ENCODE results near the gene GAPDHS.

The GAPDHS gene

DNA sequence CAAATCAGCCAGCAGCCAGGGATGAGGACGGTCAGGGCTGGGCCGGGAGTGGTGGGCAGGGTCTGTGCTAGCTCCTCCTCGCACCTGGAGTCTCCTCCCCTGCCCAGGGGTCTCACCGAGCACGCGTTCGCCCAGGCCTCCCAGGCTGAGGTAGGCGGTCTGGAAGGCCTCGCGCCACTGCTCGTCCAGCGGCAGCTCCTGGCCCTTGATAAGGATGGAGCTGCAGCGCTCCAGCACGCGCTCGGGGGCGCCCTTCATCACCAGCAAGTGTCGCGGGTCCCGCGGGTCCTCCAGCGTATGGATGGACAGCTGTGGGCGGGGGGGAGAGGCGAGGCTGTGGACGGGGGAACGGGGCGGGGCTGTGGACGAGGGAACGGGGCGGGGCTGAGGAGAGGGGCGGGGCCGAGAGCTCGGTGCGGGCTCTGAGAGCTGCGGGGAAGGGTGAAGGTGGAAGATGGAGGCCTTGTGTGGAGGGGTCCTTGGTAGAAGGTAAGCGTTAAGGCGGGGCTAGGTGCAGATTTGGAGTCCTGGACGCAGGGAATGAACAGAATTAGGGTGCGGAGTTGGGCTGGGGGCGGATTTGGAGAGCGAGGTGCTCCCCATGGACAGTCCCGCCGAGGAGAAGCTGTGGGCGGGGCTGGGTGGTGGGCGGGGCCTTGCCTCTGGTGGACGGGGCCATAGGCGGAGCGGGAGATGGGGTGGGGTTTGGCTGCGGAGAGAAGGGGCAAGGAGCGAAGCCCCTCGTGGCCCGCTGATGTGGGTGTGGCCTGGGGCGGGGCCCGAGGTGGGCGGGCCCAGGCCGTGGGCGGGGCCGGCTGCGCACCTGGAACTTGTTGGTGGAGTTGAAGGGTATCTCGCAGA, 24.5 kb downstream of the GAPDHS start:
- peak; percentile 12 for DNase-seq (ENCODE audit: low spot score)

GRCh38 chr19:35558400-35559280, 25.4 kb downstream of the GAPDHS start:
- no peak for DNase-seq (ENCODE audit: low spot score)

DNA sequence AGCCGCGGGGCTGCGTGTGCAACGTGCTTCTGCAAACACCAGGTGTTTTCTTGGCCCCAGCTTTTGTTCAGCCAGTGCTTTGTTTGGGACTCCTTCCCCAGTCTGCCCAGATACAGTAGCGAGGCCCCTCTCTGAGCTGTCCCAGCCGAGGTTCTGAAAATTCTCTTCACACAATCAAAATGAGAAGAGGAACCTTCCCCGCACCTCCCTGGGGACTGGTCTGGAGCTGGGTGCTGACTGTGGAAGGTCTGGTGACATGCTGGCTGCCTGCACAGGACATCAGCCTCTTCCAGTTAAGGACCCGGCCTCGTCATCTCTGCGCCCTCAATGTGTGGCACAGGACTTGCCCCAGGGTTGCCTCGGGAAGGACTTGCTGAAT, 26.0 kb downstream of the GAPDHS start:
- DNase-seq (ENCODE audit: low spot score) = no peak

DNA sequence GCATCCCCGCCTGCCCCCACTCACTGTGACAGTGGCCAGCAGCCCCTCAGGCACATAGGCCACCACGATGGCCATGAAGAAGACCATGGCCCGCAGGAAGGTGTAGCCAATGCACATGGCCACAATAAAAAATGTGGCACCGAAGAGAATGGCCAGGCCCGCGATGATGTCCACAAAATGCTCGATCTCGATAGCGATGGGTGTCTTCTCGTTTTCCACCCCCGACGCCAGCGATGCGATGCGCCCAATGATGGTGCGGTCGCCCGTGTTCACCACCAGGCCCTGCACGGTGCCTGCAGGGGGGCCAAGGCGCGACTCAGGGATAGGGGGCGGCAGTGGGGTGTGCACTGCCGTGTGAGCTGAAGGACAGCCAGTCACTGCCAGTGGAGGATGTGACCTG, 26.5 kb downstream of the GAPDHS start:
- no peak for DNase-seq (ENCODE audit: low spot score)

- no peak for DNase-seq (ENCODE audit: low spot score)
Measured at GRCh38 chr19:35560271-35560670, 27.0 kb downstream of the GAPDHS start.

GRCh38 chr19:35560677-35561076, 27.4 kb downstream of the GAPDHS start:
- no peak for DNase-seq (ENCODE audit: low spot score)

DNA sequence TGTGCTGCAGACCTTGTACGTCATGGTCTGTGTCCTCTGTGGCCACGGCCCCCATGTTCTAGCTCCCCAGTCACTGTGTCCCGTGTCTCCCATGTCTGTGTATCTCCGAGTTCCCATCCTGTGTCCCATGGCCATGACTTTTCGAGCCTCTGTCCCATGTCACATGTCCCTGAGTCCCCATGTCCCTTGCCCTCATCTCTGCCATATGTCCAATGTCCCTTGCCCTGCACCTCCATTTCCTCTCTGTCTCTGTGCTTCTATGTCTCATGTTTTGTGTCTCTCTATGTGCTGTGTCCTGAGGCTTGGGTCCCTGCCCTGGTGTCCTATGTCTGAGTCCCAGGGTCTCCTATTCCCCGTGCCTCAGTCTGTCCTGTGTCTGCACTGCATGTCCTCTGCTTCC, 28.2 kb downstream of the GAPDHS start:
- no peak for DNase-seq (ENCODE audit: low spot score)

GRCh38 chr19:35562336-35562735, 29.1 kb downstream of the GAPDHS start:
- DNase-seq (ENCODE audit: low spot score) = no peak

DNA sequence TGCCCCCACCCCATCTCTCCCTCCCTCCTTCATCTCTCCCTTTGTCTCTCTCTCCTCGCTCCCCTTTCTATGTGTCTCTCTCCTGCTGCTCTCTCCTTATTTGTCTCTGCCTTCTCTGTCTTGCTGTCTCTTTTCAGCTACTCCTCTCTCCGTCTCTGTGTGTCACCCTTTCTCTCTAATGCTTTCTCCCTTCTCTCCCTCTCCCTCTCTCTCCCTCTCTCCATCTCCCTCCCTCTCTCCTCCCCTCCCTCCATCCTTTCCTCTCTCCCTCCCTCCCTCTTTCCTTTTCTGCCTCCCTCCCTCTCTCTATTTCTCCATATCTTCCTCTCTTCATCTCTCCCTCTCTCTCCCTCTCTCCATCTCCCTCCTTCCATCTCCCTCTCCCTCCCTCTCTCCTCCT, 29.5 kb downstream of the GAPDHS start:
- no peak for DNase-seq (ENCODE audit: low spot score)

DNA sequence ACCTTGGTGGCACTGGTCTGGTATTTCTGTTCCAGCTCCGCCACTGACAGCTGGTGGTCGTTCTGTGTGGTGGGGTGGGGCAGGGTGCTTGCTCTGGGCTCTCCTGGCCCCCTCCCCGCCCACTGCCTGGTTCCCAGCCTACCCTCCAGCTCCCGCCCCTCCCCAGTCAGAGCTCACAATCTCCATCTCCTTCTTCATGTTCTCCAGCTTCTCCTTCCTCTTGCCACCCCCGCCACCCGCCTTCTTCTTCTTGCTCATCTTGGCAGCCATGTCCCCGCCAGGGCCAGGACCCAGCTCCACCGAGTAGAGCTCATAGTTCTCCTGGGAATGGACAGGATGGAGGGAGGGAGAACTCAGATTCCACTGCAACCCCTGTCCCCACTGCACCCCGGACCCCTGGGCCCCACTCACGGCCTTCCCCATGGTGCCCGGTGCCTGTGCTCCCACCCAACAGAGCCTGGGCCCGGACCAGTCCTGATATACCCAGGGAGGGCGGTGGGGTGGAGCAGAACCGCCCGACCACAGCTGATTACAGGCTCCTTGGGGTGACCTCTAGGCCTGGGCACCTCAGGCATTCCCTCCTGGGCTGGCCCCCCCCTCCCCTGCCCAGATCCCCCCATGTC, 30.1 kb downstream of the GAPDHS start, which contains the start of gene ATP4A:
Gene ATP4A (minus strand): TSS at position 452 of the 623 bp plus-strand sequence. CDS start 29 bp downstream, at position 423.
- no peak for DNase-seq (ENCODE audit: low spot score)

- DNase-seq (ENCODE audit: low spot score) = no peak
Measured at GRCh38 chr19:35565016-35565856, 32.0 kb downstream of the GAPDHS start.

GRCh38 chr19:35566738-35567137, 33.5 kb downstream of the GAPDHS start:
- no peak for DNase-seq (ENCODE audit: low spot score)

GRCh38 chr19:35569281-35569781, 36.1 kb downstream of the GAPDHS start:
- DNase-seq (ENCODE audit: low spot score) = no peak

DNA sequence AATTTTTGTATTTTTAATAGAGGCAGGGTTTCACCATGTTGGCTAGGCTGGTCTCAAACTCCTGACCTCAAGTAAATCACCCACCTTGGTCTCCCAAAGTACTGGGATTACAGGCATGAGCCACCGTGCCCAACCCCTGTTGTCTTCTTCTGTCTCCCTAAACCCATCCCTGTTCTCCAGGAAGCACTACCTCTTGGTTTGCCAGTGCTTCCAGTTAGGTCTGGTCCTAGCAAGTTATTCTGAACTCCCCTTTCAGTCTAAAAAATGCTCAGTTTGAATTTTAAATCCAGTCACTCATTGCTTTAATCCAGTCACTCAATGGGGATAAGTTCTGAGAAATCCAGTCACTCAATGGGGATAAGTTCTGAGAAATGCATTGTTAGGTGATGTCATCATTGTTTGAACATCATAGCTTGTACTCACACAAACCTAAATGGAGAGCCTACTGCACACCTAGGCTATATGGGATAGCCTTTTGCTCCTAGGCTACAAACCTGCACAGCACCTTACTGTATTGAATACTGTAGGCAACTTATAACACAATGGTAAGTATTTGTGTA, 38.2 kb downstream of the GAPDHS start:
- no peak for DNase-seq (ENCODE audit: low spot score)

- DNase-seq (ENCODE audit: low spot score) = no peak
Measured at GRCh38 chr19:35577918-35578317, 44.7 kb downstream of the GAPDHS start.

DNA sequence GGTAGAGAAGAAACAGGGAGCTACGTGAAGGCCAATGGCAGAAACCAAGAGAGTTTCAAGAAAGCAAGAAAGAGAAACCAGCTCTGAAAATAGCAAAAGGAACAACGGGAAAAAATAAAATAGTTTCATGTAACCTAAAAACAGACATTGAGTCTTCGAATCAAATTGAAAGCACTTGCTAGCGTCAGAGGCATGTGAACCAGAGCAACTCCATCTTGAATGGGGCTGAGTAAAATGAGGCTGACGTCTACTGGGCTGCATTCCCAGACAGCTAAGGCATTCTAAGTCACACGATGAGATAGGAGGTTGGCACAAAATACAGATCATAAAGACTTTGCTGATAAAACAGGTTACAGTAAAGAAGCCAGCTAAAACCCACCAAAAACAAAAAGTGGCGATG, 45.5 kb downstream of the GAPDHS start:
- DNase-seq (ENCODE audit: low spot score) = no peak

GRCh38 chr19:35582760-35583159, 49.5 kb downstream of the GAPDHS start:
- no peak for DNase-seq (ENCODE audit: low spot score)

DNA sequence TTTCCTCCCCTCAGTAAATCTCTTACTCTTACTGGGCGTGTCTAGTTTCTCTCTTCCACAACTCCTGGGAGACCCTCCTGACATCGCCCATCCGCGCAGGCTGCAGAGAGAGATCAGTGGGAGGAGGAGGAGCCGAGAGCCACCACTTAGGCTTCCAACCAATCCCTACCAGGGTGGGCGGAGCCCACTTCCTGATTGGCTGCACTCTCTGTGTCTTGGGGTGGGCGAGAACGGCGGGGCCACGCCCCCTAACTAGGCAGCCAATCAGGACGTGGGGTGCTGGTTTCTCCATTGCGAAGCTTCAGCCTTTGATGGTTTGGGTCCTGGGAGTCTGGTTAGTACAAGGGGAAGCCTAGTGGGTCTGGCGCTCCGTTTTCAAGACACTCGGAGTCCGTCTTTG, 52.6 kb downstream of the GAPDHS start, which contains the start of gene PMIS2:
Gene PMIS2 (plus strand): TSS at position 326 of the 400 bp plus-strand sequence. CDS start 87 bp downstream, outside the sequence.
- no peak for DNase-seq (ENCODE audit: low spot score)

DNA sequence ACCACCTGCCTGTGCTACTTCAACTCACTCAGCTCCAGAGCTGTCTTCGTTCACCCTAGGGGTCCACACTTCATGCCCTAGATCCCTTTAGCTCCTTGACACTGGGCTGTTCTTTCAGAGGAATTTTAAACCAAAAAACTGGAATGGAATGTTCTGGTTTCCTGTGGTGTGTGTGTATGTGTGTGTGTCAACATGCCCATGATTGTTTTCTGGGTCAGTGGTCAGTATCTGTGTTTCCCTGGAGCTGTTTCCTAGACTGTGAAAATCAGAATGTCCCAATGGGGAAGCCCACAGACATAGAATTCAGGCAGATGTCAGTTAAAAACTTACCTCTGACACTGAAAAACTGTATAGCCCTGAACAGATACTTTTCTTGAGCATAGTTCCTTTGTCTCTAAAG, 54.1 kb downstream of the GAPDHS start:
- no peak for DNase-seq (ENCODE audit: low spot score)

- DNase-seq (ENCODE audit: low spot score) = no peak
Measured at GRCh38 chr19:35590875-35591274, 57.6 kb downstream of the GAPDHS start.

GRCh38 chr19:35592226-35592625, 59.0 kb downstream of the GAPDHS start:
- DNase-seq (ENCODE audit: low spot score) = no peak
